CD14-positive monocyte (primary cell): ENCODE data around the gene ATXN2. TPM values are rescaled to one million over a fixed set of nuclear protein-coding genes. Genes with fewer than 3 reads are reported as not detected.

Source experiments
- DNase-seq, 3 donors: peaks; one replicate each; pipeline ENCODE4 v3.0.0-alpha.2; 2011 to 2022
- H2AFZ ChIP-seq: 2 replicates; pipeline ENCODE4 v1.6.0; 2012; ENCODE audit warnings: mild to moderate bottlenecking, low read depth, low read length, inconsistent platforms; ENCODE audit not compliant: insufficient read depth, poor library complexity, severe bottlenecking
- H3K27ac ChIP-seq, 2 donors: 1 replicate in 1 of 2; 2 replicates in 1 of 2; pipeline ENCODE4 v1.5.1; 2012 to 2013; ENCODE audit warnings: low read length in 2 of 2, control low read depth in 1 of 2, inconsistent platforms in 1 of 2, low read depth in 1 of 2, mild to moderate bottlenecking in 1 of 2
- H3K27me3 ChIP-seq, 2 donors: one replicate each; pipeline versions ENCODE4 v1.6.0 to v1.6.1; 2011 to 2013; ENCODE audit warnings: low read length in 2 of 2; ENCODE audit not compliant: control insufficient read depth in 2 of 2, insufficient read depth in 2 of 2
- H3K36me3 ChIP-seq, 2 donors: replicated peaks in 1 of 2; 1 replicate in 1 of 2; 2 replicates in 1 of 2; pipeline versions ENCODE4 v1.5.1 to v1.6.1; 2012 to 2013; ENCODE audit warnings: low read length in 2 of 2, control low read depth in 1 of 2, inconsistent platforms in 1 of 2, mild to moderate bottlenecking in 1 of 2; ENCODE audit not compliant: insufficient read depth in 2 of 2, control insufficient read depth in 1 of 2
- H3K4me1 ChIP-seq, 2 donors: 1 replicate in 1 of 2; 2 replicates in 1 of 2; pipeline versions ENCODE4 v1.5.1 to v1.6.1; 2012 to 2013; ENCODE audit warnings: low read length in 2 of 2, control low read depth in 1 of 2, inconsistent platforms in 1 of 2, mild to moderate bottlenecking in 1 of 2, moderate library complexity in 1 of 2; ENCODE audit not compliant: insufficient read depth in 2 of 2, control insufficient read depth in 1 of 2
- H3K4me2 ChIP-seq: replicated peaks from 2 replicates; pipeline ENCODE3; 2012; ENCODE audit warnings: low read length, moderate library complexity, mild to moderate bottlenecking; ENCODE audit not compliant: poor library complexity, severe bottlenecking; ENCODE audit errors: extremely low read depth
- H3K4me3 ChIP-seq, 3 experiments: fragments of 200-600 bp in 1 of 3; sonication (generic) in 1 of 3; replicated peaks in 1 of 3; 1 replicate in 2 of 3; 2 replicates in 1 of 3; pipeline ENCODE4 v1.5.1; 2011 to 2013; ENCODE audit warnings: low read length in 3 of 3, mild to moderate bottlenecking in 3 of 3, control low read depth in 2 of 3, low read depth in 2 of 3, inconsistent platforms in 1 of 3, moderate library complexity in 1 of 3
- H3K79me2 ChIP-seq: 2 replicates; pipeline ENCODE4 v1.6.0; 2012; ENCODE audit warnings: mild to moderate bottlenecking, control low read depth, inconsistent platforms, low read length, moderate library complexity; ENCODE audit not compliant: insufficient read depth
- H3K9ac ChIP-seq: 2 replicates; pipeline ENCODE4 v1.6.0; 2017; ENCODE audit warnings: low read length, mild to moderate bottlenecking; ENCODE audit not compliant: insufficient read depth, poor library complexity, severe bottlenecking
- H3K9me3 ChIP-seq, 2 donors: replicated peaks in 1 of 2; 1 replicate in 1 of 2; 2 replicates in 1 of 2; pipeline versions ENCODE4 v1.5.1 to v1.6.1; 2012 to 2013; ENCODE audit warnings: low read length in 2 of 2, control low read depth in 1 of 2; ENCODE audit not compliant: control insufficient read depth in 1 of 2, insufficient read depth in 1 of 2
- H4K20me1 ChIP-seq: 2 replicates; pipeline ENCODE4 v1.6.0; 2012; ENCODE audit warnings: mild to moderate bottlenecking, low read length, control low read depth, moderate library complexity; ENCODE audit not compliant: insufficient read depth
- H3K27ac Mint-ChIP-seq, 7 donors: one replicate each; pipeline ENCODE4 v1.8.0; 2020; ENCODE audit warnings: mild to moderate bottlenecking in 7 of 7, mixed read lengths in 7 of 7, moderate library complexity in 6 of 7, inconsistent platforms in 2 of 7
- H3K27me3 Mint-ChIP-seq, 3 donors: one replicate each; pipeline ENCODE4 v1.8.0; 2021 to 2022; ENCODE audit warnings: low read depth in 3 of 3, mild to moderate bottlenecking in 3 of 3, mixed read lengths in 3 of 3, moderate library complexity in 3 of 3, inconsistent platforms in 1 of 3
- H3K36me3 Mint-ChIP-seq, 2 donors: one replicate each; pipeline ENCODE4 v1.8.0; 2020; ENCODE audit warnings: mixed read lengths in 2 of 2, inconsistent platforms in 1 of 2, mild to moderate bottlenecking in 1 of 2
- H3K4me1 Mint-ChIP-seq: one replicate; pipeline ENCODE4 v1.8.0; 2020; ENCODE audit warnings: mild to moderate bottlenecking, mixed read lengths
- H3K4me3 Mint-ChIP-seq, 2 donors: one replicate each; pipeline ENCODE4 v1.8.0; 2020; ENCODE audit warnings: mild to moderate bottlenecking in 2 of 2, mixed read lengths in 2 of 2, moderate library complexity in 1 of 2
- H3K9me3 Mint-ChIP-seq, 7 donors: one replicate each; pipeline ENCODE4 v1.8.0; 2020 to 2022; ENCODE audit warnings: mixed read lengths in 7 of 7, mild to moderate bottlenecking in 6 of 7, moderate library complexity in 6 of 7, inconsistent platforms in 2 of 7
- WGBS: methylation state at CpG from one replicate; pipeline ENCODE4 v1.1.5; 2013; ENCODE audit warnings: missing lambda C conversion rate; ENCODE audit not compliant: insufficient coverage; 5-methylcytosine and 5-hydroxymethylcytosine counted together
- intact Hi-C, 2 donors: fragments of 100-400 bp; cut with micrococcal nuclease; formaldehyde crosslinking; loops; one replicate each; pipeline versions ENCODE4 v1.15.0 to v1.15.1; 2023
- polyA plus RNA-seq, 3 donors: library from polyadenylated mRNA; depleted of rRNA in 1 of 3; unstranded in 2 of 3; stranded (reverse) in 1 of 3; fragments of 300-500 nt in 2 of 3; fragments of >200 nt in 1 of 3; fragmentation: Illumina TruSeq in 2 of 3; gene quantifications; 1 replicate in 2 of 3; 2 replicates in 1 of 3; pipeline ENCODE4 v1.2.3, GENCODE V29; 2012 to 2021
- TF ChIP-seq, protein P1 (sequence below): fragments of 200-600 bp; IDR thresholded peaks from one replicate; pipeline ENCODE4 v1.8.0; 2022; ENCODE audit warnings: antibody characterized with exemption, mild to moderate bottlenecking

ATXN2 gene
- polyA plus RNA-seq, 3 donors: 4.3 to 28.8 (median 11.9) TPM

GRCh38 chr12:111413442-111414086 is 185.6 kb downstream of the ATXN2 start:
- Histone ChIP-seq H3K4me1 (peaks cover 66 to 71% of the 10 kb centered on the region in 2 donors), H3K4me2 (peak overlapping the region; percentile 5), H2AFZ (no peak overlapping the region), H4K20me1 (peaks cover 99% of the 10 kb centered on the region), H3K27ac (peak overlapping the region in 1 of 2 donors; percentile 93), H3K36me3 (peaks cover 18 to 52% of the 10 kb centered on the region in 2 donors), H3K27me3 (no peaks in the 10 kb centered on the region), H3K79me2 (peaks cover 100% of the 10 kb centered on the region), H3K9ac (no peak overlapping the region), H3K4me3 (no peak overlapping the region), H3K9me3 (no peaks in the 10 kb centered on the region)
- DNase-seq: peak in 1 of 3 donors; percentile 44
- WGBS: 77% methylated on average over 2 of the region's 12 CpGs
- Mint-ChIP-seq H3K9me3 (no peaks in the 10 kb centered on the region), H3K36me3 (peaks cover 31 to 64% of the 10 kb centered on the region in 2 donors), H3K4me1 (peaks cover 68% of the 10 kb centered on the region), H3K27me3 (no peaks in the 10 kb centered on the region), H3K27ac (peak overlapping the region; percentile 36 to 91 (median 81)), H3K4me3 (peak overlapping the region in 1 of 2 donors; percentile 3)
- TF ChIP-seq, protein P1, sequence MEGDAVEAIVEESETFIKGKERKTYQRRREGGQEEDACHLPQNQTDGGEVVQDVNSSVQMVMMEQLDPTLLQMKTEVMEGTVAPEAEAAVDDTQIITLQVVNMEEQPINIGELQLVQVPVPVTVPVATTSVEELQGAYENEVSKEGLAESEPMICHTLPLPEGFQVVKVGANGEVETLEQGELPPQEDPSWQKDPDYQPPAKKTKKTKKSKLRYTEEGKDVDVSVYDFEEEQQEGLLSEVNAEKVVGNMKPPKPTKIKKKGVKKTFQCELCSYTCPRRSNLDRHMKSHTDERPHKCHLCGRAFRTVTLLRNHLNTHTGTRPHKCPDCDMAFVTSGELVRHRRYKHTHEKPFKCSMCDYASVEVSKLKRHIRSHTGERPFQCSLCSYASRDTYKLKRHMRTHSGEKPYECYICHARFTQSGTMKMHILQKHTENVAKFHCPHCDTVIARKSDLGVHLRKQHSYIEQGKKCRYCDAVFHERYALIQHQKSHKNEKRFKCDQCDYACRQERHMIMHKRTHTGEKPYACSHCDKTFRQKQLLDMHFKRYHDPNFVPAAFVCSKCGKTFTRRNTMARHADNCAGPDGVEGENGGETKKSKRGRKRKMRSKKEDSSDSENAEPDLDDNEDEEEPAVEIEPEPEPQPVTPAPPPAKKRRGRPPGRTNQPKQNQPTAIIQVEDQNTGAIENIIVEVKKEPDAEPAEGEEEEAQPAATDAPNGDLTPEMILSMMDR: no peak
- intact Hi-C loops: no loop called here

DNA sequence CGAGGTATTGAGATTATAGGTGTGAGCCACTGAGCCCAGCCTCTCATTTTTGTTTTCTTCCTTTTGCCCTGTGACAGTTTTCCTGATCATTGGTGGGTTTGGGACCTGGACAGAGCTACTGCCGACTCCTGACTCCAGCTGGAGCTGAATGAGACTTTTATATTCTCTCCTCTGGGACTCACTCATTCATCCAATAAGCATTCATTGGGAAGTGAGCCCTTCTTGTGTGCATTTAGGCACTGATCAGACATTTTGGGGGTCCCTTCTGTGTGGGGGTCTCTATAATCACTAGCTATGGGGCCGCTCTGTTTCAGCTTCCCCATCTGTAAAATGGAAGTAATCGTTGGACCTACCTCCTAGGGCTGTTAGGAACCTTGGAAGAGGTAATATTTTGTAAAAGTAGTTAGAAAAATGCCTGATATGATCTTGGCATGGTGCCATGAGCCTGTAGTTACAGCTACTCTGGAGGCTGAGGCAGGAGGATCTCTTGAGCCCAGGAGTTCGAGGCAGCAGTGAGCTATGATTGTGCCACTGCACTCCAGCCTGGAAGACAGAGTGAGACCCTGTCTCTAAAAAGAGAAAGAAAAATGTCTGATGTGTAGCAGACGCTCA is 186.2 kb downstream of the ATXN2 start:
- no peaks in the 10 kb centered on the region for H3K9me3 Mint-ChIP-seq
- no peak overlapping the region for H3K4me2 ChIP-seq
- H3K27me3 Mint-ChIP-seq: no peaks in the 10 kb centered on the region
- peak overlapping the region in 1 of 3 experiments; percentile 91 for H3K4me3 ChIP-seq
- peaks cover 100% of the 10 kb centered on the region for H3K79me2 ChIP-seq
- DNase-seq: no peak
- H3K27ac ChIP-seq: peak overlapping the region; percentile 62 to 93
- H3K36me3 Mint-ChIP-seq: peaks cover 33 to 69% of the 10 kb centered on the region in 2 donors
- intact Hi-C loops: no loop called here
- peak overlapping the region; percentile 74 to 91 (median 81) for H3K27ac Mint-ChIP-seq
- no peak overlapping the region for H3K4me3 Mint-ChIP-seq
- no peaks in the 10 kb centered on the region for H3K27me3 ChIP-seq
- H3K36me3 ChIP-seq: peaks cover 18 to 48% of the 10 kb centered on the region in 2 donors
- no peaks in the 10 kb centered on the region for H3K9me3 ChIP-seq
- H3K4me1 Mint-ChIP-seq: peaks cover 74% of the 10 kb centered on the region
- peaks cover 99% of the 10 kb centered on the region for H4K20me1 ChIP-seq
- no peak overlapping the region for H2AFZ ChIP-seq
- H3K9ac ChIP-seq: no peak overlapping the region
- WGBS: 72% methylated on average over 3 of the region's 6 CpGs
- peaks cover 72 to 77% of the 10 kb centered on the region in 2 donors for H3K4me1 ChIP-seq
- TF ChIP-seq, protein P1: no peak
